Skeletal muscle tissue (tissue), 4 donors: Measurements from ENCODE around the gene NFAM1. TPM values are rescaled to one million over a fixed set of nuclear protein-coding genes. Genes with fewer than 3 reads are reported as not detected.

Source experiments
- H3K27ac ChIP-seq: one replicate; pipeline ENCODE4 v1.7.0; 2013; ENCODE audit warnings: mild to moderate bottlenecking, low read depth, low read length, inconsistent platforms
- H3K27me3 ChIP-seq, 3 donors: one replicate each; pipeline ENCODE4 v1.7.0; 2013; ENCODE audit warnings: low read length in 3 of 3; ENCODE audit not compliant: control insufficient read depth in 3 of 3, insufficient read depth in 3 of 3
- H3K36me3 ChIP-seq, 3 donors: one replicate each; pipeline ENCODE4 v1.7.0; 2013; ENCODE audit warnings: low read length in 3 of 3; ENCODE audit not compliant: control insufficient read depth in 3 of 3, insufficient read depth in 3 of 3
- H3K4me1 ChIP-seq, 3 donors: one replicate each; pipeline ENCODE4 v1.7.0; 2013; ENCODE audit warnings: low read length in 3 of 3, mild to moderate bottlenecking in 3 of 3; ENCODE audit not compliant: control insufficient read depth in 3 of 3, insufficient read depth in 3 of 3
- H3K4me3 ChIP-seq, 3 donors: one replicate each; pipeline ENCODE4 v1.7.0; 2013; ENCODE audit warnings: low read length in 3 of 3
- H3K9ac ChIP-seq, 3 donors: one replicate each; pipeline ENCODE4 v1.7.0; 2013; ENCODE audit warnings: low read length in 3 of 3, mild to moderate bottlenecking in 3 of 3, moderate library complexity in 2 of 3, low read depth in 1 of 3
- H3K9me3 ChIP-seq, 3 donors: one replicate each; pipeline ENCODE4 v1.7.0; 2013; ENCODE audit warnings: low read length in 3 of 3; ENCODE audit not compliant: control insufficient read depth in 3 of 3
- total RNA-seq: library from RNA; depleted of rRNA; stranded (reverse); fragments of >200 nt; gene quantifications from one replicate; pipeline ENCODE4 v1.2.3, GENCODE V29; 2014
- donor health status: Osteomylitis.

NFAM1 gene
- total RNA-seq, 1 donor from 2014 or later: 0.52 TPM

DNA sequence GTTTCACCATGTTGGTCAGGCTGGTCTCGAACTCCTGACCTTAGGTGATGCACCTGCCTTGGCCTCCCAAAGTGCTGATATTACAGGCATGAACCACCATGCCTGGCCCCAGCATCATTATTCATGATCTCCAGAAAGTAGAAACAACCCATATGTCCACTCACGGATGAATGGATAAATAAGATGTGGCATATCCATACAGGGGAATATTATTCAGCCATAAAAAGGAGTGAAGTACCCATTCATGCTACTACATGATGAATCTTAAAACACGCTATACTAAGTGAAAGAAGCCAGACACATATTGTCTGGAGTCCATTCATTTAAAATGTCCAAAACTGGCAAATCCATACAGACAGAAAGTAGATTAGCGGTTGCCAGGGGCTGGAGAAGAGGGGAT, 81.8 kb downstream of the NFAM1 start:
- Histone ChIP-seq H3K9ac (no peak overlapping the region), H3K4me3 (no peak overlapping the region), H3K4me1 (no peaks in the 10 kb centered on the region), H3K9me3 (no peaks in the 10 kb centered on the region), H3K27me3 (no peaks in the 10 kb centered on the region), H3K27ac (no peak overlapping the region), H3K36me3 (no peaks in the 10 kb centered on the region)

GRCh38 chr22:42347281-42347824, 84.8 kb downstream of the NFAM1 start:
- Histone ChIP-seq H3K4me3 (no peak overlapping the region), H3K9me3 (no peaks in the 10 kb centered on the region), H3K27ac (no peak overlapping the region), H3K27me3 (peaks cover 2 to 6% (median 4%) of the 10 kb centered on the region in 3 donors), H3K4me1 (peaks cover 0 to 2% (median 0%) of the 10 kb centered on the region in 3 donors), H3K9ac (no peak overlapping the region), H3K36me3 (no peaks in the 10 kb centered on the region)

GRCh38 chr22:42346722-42347121, 85.5 kb downstream of the NFAM1 start:
- H3K4me3 ChIP-seq: no peak overlapping the region
- no peaks in the 10 kb centered on the region for H3K36me3 ChIP-seq
- H3K27ac ChIP-seq: no peak overlapping the region
- peaks cover 2 to 12% (median 10%) of the 10 kb centered on the region in 3 donors for H3K27me3 ChIP-seq
- peaks cover 0 to 2% (median 0%) of the 10 kb centered on the region in 3 donors for H3K4me1 ChIP-seq
- H3K9me3 ChIP-seq: no peaks in the 10 kb centered on the region
- H3K9ac ChIP-seq: no peak overlapping the region

- H3K9ac ChIP-seq: no peak overlapping the region
- no peaks in the 10 kb centered on the region for H3K36me3 ChIP-seq
- no peak overlapping the region for H3K27ac ChIP-seq
- H3K27me3 ChIP-seq: peaks cover 11 to 20% (median 18%) of the 10 kb centered on the region in 3 donors
- no peaks in the 10 kb centered on the region for H3K9me3 ChIP-seq
- no peak overlapping the region for H3K4me3 ChIP-seq
- peaks cover 0 to 2% (median 0%) of the 10 kb centered on the region in 3 donors for H3K4me1 ChIP-seq
Observed at GRCh38 chr22:42345458-42345857, 86.7 kb downstream of the NFAM1 start.

GRCh38 chr22:42344361-42344905, 87.8 kb downstream of the NFAM1 start:
- H3K9me3 ChIP-seq: no peaks in the 10 kb centered on the region
- H3K9ac ChIP-seq: peak overlapping the region in 1 of 3 donors; percentile 40
- H3K27ac ChIP-seq: no peak overlapping the region
- peaks cover 21 to 30% (median 29%) of the 10 kb centered on the region in 3 donors for H3K27me3 ChIP-seq
- no peak overlapping the region for H3K4me3 ChIP-seq
- no peaks in the 10 kb centered on the region for H3K36me3 ChIP-seq
- peaks cover 0 to 2% (median 0%) of the 10 kb centered on the region in 3 donors for H3K4me1 ChIP-seq

DNA sequence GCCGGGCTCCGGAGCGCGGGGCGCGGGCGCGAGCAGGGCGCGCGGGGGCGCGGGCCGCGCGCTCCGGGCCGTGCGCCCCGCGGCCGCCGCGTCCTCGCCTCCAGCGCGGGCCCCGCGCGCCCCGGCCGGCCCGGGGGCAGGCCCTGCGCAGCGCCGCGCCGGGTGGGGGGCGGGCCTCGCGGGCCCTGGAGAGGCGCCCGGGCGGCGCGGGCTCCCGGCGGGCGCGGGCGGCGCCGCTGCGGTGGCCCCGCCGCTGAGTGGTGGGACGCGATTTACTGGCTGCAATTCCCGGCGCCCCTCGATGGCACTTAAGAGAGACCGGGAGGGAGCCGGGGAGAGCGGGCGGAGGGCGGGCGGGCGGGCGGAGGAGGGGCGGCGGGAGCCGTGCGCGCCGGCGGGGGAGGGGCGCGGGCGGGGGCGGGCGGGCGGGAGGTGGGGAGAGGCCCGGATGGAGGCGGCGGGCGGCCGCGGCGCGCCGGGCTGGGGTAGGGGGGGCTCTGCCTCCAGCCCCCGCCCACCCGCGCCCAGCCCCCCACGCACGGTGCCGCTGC, 88.6 kb downstream of the NFAM1 start:
- Histone ChIP-seq H3K27ac (no peak overlapping the region), H3K27me3 (peaks cover 30 to 38% (median 37%) of the 10 kb centered on the region in 3 donors), H3K4me3 (no peak overlapping the region), H3K36me3 (no peaks in the 10 kb centered on the region), H3K9me3 (no peaks in the 10 kb centered on the region), H3K4me1 (peaks cover 0 to 2% (median 0%) of the 10 kb centered on the region in 3 donors), H3K9ac (no peak overlapping the region)

DNA sequence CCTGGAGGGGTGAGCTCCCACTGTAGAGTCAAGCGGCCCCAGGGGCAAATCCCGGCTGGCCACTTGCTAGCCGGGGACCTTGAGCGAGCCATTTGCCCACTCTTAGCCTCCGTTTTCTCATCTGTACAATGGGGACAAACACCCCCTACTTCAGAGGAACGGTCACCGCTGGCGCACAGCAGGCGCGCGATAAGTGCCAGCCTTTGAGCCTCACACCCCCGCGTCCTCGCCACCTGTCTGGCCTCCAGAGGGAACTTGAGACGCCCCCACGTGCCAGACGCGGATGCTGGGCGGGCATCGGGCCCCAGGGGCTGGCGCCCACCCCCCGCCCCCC, 89.1 kb downstream of the NFAM1 start:
- H3K36me3 ChIP-seq: no peaks in the 10 kb centered on the region
- H3K9me3 ChIP-seq: no peaks in the 10 kb centered on the region
- H3K9ac ChIP-seq: no peak overlapping the region
- peaks cover 0 to 2% (median 0%) of the 10 kb centered on the region in 3 donors for H3K4me1 ChIP-seq
- peaks cover 34 to 42% (median 38%) of the 10 kb centered on the region in 3 donors for H3K27me3 ChIP-seq
- H3K27ac ChIP-seq: no peak overlapping the region
- no peak overlapping the region for H3K4me3 ChIP-seq

DNA sequence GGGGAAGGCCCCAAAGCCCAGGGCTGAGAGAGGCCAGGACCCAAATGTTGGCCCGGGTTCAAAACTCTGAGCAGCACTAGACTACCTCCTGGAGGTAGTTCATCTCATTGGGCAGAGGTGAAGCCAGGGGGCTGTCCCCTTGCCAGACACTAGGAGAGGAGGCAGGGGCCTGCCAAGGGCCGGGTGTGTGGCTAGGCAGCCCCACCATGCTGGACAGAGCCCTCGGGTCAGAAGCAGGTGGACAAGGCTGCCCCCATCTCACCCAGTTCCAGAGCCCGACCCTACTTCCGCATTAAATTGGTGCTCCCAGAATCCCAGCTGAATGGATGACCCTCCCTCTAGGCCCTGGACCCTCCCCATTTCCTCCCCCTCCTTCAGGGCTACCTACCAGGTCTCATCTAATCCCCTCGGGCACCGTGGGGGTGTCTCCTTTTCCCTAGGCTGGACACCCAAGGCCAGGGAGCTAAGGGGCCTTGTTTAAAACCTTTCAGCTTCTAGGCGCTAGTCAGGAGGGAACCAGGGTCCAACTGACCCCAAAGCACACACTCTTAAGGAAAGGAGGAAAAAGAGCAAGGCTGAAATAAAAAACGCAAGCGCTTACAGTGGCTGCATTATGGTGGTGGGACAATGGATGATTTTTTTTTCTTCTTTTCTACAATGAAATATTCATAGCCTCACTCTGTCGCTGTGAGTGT, 89.6 kb downstream of the NFAM1 start:
- Histone ChIP-seq H3K27me3 (peaks cover 37 to 47% (median 42%) of the 10 kb centered on the region in 3 donors), H3K9me3 (no peaks in the 10 kb centered on the region), H3K27ac (no peak overlapping the region), H3K4me1 (peaks cover 0 to 2% (median 0%) of the 10 kb centered on the region in 3 donors), H3K4me3 (no peak overlapping the region), H3K36me3 (no peaks in the 10 kb centered on the region), H3K9ac (peak overlapping the region in 1 of 3 donors; percentile 5)

DNA sequence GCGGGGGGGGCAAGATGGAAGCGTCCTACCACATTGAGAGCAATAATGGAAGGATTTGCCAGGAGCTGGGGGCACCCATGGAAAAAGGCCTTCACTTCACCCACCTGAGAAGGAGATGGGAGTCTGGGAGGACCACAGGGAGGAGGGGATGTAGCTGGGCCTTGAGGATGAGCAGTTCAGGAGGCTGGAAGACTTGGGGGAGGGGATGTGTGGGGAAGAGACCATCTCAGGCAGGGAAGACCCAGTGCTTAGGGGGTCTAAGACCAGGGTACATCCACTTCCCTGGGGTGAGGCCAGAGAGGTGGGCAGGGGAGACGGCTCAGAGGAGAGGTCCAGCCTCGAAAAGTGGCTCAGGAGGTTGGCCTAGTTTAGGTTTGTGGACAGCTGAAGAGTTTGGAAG, 90.4 kb downstream of the NFAM1 start:
- peaks cover 41 to 54% (median 47%) of the 10 kb centered on the region in 3 donors for H3K27me3 ChIP-seq

GRCh38 chr22:42340829-42341383, 91.3 kb downstream of the NFAM1 start:
- Histone ChIP-seq H3K27ac (no peak overlapping the region), H3K36me3 (no peaks in the 10 kb centered on the region), H3K9me3 (no peaks in the 10 kb centered on the region), H3K27me3 (peaks cover 43 to 62% (median 47%) of the 10 kb centered on the region in 3 donors), H3K4me1 (peaks cover 0 to 2% (median 0%) of the 10 kb centered on the region in 3 donors), H3K9ac (no peak overlapping the region), H3K4me3 (no peak overlapping the region)

More for the DNA sequence above, 90.4 kb downstream of the NFAM1 start:
- H3K27ac ChIP-seq: no peak overlapping the region
- H3K4me3 ChIP-seq: no peak overlapping the region
- peaks cover 0 to 2% (median 0%) of the 10 kb centered on the region in 3 donors for H3K4me1 ChIP-seq
- H3K9me3 ChIP-seq: no peaks in the 10 kb centered on the region
- H3K36me3 ChIP-seq: no peaks in the 10 kb centered on the region
- H3K9ac ChIP-seq: no peak overlapping the region
